GM21619 (cell line): ENCODE measurements around the gene AP3B2.

ENCODE experiments used
- ATAC-seq: cut with Tn5 transposase; IDR thresholded peaks from one replicate; pipeline ENCODE4 v1.9.1; 2021; ENCODE audit not compliant: unreplicated experiment

Gene AP3B2

DNA sequence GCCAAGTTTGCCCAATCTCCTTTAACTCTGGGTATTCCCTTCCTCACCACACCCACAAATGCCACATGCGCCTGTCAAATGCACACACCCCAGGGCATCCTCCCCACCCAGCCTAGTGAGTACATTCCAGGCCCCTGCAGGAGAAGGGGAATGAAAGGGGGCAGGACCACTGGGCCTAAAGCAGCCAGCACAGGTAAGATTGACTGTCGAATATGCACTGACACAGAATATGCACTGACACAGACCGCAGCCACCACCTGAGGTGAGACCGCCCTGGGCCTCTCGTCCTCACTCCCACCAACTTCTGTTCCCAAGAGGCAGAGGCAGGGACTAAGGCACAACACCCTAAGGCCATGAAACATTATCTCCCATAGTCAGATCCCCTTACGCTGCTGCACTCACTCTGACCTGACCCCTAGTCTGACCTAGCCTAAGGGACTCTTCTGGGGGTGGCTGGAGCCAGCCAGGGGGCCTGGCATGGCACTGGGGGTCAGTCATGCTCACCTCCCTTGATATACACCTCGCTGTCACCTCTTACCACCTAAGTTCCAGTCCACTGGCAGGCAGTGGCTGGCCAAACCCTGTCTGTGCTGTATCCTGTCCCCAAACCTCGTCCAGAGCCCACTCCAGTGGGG lies 10.8 kb downstream of the AP3B2 start:
- no peak for ATAC-seq

DNA sequence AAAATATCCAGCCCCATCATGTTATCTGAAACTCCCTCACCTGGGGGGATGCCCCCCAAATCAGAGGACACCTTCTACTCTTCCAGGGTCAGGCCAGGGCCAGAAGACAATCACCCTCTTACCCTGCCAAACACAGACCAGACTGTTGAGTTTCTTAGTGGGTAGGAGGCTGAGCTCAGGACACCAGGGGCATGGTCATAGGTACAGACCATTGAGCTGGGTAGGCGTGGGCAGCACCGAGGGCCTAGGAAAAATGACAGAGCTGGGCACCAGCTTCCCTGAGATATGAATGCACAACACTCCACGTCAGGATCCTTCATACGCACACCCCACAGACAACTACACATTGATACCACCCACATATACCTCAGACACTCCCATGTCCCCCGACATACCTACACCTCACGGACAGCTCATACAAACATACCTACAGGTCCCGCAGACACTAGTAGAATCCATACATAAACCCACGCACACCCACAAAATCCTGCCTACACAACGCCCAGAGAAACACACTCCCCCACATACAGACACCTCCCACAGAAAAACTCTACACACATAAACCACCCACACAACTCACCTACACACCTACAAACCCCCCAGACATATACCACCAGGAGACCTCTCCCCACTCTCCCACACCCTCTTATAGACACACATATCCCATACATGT lies 11.8 kb downstream of the AP3B2 start:
- no peak for ATAC-seq

DNA sequence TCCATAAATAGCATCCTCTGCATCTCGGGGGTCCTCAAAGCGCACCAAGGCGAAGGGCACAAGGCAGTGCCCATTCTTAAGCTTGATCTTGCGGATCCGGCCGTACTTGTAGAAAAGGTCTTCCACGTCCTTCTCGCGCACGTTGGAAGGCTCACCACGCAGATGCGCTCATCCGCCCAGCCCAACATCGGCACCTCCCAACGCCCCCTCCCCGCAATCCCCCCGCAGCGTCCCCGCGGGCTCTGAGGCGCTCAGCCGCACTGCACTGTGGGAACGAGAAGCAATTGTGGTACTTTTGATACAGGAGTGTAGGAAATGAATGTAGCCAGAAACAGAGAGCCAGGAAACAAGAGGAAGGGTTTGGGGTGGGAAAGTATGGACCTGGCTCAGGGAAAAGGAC lies 17.5 kb downstream of the AP3B2 start:
- ATAC-seq: no peak

DNA sequence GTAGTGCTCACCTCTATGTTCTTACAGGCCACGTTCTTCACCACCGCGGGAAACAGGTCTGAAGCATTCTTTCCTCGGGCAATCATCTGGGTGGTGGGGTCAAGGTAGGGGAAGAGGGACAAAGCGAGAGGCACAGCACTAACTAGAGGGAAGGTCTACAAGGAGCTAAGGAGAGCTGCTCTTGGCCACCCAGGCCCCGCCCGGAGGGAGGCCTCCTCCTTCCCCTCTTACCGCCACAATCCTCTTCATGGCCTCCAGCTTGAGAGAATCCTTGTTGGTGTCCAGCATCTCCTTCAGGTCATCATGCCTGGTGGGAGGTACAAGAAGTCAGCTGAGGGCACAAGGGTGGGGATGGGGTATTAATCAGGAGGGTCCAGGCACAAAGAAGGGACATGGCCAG lies 20.5 kb downstream of the AP3B2 start:
- no peak for ATAC-seq

DNA sequence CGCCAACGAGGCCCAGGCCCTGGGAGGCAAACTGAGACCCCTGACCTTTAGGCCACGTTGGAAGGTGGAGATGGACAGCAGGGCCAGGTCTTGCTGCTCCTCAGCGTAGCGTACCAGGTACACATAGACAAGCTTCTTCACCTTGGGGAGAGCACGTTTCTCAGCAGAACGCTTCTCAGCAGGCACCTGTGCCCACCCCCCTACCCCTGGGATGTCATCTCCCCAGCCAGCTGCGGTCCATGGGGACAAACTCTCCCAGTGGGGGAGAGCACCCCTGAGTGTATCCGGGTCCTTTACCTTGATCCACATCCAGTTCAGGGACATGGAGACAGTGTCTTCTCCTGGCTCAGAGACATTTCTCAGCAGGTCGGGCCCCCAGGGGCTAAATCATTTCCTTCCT lies 21.0 kb downstream of the AP3B2 start:
- ATAC-seq: no peak

DNA sequence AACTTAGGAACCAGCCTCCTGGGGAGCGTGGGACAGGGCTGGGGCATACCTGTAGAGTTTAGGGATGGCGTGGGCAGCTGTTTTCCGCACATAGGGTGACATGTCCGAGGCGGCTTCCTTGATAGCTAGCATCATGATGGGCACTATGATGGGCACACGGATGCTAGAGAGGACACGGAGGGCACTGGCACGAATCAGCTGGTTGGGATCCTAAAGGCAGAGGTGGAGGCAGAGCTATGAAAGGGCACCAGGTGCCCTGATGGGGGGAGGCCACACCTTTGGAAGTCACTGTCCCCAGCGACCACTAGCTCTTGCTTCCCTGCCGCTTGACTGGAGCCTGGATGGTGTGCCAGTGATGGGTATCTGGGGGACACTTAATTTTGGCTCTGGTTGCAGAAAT lies 28.3 kb downstream of the AP3B2 start:
- ATAC-seq: no peak

DNA sequence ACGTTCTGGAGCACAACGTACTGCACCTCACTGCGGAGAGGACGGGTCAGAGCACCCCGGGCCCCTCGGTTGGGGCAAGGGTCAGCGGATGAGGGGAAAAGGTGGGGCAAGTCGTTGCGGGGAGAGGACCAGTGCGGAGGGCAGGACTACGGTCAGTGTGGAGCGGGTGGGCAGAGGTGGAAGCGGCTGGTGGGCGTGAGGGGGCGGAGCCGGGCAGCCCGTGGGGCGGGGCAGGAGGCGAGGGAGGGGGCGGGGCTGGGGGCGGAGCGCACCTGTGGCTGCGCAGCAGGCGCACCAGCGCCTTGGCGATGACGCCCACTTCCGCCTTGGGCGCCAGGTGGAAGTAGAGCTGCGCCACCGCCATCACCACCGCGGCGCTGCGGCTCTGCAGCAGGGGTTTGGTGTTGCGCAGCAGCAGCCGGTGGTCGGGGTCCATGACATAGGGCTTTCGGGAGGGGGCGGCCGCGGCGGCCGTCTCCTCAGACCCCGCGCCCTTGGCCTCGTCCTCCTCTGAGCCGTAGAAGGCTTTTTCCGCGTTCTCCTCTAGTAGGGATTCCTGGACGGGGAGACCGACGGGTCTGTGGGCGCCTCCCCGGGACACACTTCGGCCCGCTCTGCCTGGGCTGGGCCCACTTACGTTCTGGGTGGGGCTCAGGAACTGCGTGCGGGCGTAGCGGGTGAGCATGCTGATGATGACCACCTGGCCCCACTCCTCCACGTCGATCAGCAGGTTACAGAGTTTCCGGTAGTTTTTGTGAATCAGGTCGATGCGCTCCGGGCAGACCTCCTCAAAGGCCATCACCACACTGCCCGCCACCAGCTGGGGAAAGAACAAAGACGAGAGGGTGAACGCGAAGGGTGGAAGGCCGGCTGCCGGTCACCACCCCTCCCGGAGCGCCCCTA lies 29.2 kb downstream of the AP3B2 start:
- ATAC-seq: peak; percentile 75

DNA sequence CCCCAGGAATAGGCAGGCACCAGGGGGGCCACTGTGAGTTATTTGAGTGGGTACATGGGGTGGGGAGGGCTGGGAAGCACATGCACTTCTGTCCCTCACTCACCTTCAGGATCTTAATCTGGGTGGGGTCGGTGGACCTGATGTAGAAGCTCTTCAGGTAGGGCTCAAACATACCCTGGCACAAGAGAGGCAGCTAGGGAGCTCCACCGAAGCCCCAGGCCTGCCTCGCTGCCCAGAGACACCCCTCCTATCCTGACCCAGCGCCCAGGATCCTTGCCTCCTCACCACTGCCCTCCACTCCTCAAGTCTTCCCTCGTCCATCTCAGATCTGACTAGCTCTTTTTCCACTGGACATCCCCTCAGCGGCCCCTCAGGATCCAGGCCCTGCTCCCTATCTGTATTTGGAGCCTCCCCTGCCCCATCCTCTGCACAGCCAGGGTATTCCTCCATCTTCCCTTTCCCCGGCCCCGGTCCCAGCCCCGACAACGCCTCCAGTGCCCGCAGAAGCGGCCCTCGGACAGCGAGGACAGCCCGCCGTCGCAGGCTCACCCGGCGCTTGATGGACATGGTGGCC lies 30.0 kb downstream of the AP3B2 start:
- no peak for ATAC-seq

DNA sequence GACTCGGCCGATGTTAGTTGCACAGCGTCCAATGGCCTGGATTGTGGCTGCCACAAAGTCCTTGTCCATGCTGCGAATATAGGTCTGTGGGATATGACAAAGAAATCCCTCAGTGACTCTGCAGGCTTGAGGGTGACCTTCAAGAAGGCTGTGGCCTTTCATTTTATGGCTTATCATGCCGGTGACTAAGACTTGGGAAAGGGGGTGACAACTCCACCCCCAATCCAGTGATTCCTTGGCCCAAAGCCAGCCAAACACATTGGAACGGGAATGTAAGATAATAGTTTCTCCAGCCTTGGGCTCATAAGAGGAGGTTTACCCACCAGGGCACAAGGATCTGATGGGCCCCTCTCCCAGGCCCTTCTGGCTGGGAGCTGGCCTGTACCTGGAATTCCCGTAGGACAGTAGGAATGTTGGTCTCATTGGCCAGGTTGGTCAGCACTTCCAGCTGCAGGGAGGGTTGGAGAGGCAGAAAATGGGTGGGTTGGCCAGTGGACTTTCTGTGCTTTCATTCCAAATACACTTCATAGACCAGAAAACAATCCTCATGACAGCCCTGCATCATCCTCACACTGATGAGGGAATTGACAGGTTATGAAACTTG lies 31.9 kb downstream of the AP3B2 start:
- no peak for ATAC-seq

DNA sequence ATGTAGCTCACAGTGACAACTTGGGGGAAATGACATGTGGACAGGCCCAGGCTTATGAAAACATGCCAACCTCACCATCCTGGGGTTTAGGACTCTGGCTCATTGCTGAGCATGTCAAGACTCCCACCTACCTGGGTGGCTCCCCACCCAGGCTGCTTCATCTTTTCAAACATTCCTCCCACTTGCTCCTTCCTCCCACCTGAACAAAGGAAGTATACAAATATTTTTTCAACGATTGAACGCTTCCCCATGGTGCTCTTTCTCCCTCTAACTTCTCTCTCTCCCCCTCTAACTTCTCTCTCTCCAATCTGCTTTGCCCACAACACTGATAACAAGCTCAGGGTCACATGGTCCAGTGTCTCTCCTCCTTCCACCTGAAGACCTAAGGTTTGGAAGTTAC lies 34.8 kb downstream of the AP3B2 start:
- ATAC-seq: no peak

DNA sequence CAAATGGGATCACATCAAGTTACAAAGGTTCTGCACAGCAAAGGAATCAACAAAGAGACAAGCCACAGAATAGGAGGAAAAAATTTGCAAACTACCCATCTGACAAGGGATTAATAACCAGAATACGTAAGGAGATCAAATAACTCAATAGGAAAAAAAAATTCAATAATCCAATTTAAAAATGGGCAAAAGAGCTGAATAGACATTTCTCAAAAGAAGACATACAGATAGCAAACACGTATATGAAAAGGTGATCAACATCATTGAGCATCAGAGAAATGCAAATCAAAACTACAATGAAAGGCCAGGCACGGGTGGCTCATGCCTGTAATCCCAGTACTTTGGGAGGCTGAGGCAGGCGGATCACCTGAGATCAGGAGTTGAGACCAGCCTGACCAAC lies 39.0 kb downstream of the AP3B2 start:
- ATAC-seq: no peak

DNA sequence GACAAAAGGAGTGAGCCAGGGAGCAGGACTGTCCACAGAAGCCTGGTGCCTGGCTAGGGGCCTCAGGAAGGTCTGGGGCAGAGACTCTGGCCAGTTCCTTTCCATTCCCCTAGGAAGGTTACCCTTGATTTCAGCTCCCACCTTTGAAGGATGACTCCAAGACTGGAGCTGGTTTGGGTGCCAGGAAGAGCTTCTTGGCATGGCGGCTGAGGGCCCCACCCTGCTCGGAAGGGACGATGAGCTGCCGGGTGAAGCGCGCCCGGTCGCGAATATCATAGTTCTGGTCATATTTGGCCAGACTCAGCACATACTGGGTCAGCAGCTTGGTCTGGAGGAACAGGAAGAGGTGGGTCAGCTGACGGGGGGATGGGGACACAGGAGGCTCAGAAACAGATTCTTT lies 43.1 kb downstream of the AP3B2 start:
- no peak for ATAC-seq

DNA sequence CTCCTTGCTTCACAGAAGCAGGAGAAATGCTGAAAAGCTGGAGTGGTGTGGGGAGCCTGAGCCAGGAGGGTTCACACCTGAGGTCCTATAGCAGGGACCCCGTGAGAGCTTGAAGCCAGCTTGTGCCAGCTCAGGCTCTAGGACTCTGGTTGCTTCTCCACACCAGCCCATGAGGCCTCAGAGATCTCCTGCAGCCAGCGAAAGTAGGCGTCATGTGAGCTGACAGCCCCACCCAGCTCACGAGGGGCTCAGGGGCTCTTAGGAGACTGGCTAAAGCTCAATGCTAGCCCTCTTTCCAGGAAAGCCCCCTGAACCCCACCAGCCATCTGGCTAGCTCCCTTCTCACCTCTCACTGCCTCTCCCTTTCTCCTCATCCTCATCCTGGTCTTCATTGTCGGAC lies 45.7 kb downstream of the AP3B2 start:
- ATAC-seq: no peak

DNA sequence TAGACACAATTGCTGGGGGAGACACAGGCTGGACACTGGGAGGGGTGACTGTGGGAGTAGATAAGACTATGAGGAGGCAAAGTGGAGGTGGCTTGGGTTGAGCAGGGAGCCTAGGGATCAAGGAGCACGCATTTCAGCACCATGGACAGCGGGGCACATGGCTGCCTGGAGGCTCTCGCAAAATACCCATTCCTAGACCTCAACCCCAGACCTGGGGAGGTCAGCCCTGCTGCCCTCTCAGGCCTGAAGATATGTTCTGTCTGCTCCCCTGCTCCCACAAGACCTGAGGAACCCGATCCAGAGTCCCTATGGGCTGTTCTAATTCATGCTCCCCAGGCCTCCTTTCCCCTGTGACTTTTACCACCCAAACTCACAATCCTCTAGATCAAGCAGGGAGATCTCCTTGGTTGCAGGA lies 46.5 kb downstream of the AP3B2 start:
- ATAC-seq: no peak

DNA sequence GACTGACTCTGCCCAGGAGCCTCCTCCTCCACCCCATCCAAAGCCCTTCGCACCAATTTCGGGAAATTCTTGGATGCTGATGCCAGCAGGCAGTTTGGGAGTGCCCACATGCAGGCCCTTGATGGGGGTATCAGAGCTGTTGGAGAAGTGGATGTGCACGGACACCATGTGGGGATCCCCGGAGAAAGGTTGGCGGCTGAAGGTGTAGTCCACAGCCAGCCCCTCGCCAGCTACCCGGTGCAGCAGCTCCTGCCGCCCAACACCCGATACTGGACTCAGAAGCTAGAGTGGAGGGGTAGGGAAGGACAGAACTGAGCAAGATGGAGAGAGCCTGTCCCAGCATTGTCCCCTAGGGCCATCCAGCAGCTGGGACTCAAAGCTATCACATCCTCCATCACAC lies 47.0 kb downstream of the AP3B2 start:
- ATAC-seq: no peak

DNA sequence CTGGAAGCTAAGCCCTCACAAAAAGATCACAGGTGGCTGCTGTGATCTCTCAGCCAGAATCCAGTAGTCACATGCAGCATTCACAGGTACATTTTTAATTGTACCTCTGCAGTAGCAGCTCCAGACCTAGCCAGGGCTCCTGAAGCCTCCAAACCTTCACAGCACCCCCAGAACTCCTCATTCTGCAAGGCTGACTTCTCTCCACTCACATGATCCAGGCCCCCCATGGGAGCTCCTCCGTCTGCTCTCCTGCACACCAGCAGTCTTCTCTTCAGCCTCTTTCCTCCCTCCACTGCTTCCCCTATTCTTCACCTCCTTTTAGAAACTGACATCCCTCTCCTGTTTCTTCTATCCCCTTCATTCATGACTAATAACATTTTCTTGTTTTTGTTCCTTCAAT lies 49.3 kb downstream of the AP3B2 start:
- no peak for ATAC-seq

DNA sequence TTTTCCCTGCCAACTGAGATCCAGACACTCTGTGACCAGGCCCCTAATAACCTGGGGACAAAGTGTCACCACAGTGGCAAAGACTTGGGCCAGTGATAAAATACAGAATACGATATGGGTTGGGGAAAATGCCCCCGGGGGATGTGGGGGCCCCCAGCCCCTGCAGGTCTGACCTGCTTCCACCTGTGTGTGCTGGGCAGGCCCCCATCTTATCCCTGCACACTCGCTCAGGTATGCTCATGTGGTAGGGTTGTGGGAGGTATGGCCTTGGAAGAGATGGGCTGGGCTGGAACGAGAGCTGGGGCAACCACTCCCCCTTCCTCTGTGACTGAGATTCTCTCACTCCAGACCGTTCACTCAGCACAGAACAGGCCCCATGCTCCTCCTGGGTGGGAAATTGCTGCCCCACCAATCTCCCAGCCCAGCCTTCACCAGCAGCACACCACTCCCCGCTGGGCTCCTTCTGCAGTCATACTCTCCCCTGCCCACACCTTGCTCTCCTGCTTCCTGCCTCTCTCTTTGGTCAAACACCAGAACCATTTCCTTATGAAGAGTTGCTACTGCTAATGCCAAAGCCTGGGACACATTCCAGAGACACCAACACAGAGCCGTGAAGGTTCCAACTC lies 52.9 kb downstream of the AP3B2 start:
- ATAC-seq: no peak

DNA sequence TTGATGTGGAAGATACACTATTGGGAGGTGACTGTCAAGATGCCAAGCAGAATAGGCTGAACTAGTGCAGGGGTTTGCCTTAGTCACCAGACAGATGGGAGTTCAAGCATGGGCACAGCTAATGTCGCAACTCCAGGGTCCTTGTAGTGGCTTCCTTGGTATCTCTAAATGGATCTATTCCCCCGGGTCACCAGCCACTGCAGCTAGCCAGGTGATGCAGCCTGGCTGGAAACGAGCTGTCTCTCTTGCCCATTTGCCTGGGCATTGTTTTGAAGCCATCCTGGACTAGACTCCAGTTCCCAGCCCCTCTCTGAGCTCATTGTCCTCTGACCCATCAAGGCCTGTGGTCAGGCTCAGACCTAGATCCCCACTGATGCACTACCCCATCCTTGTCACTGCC lies 54.1 kb downstream of the AP3B2 start:
- ATAC-seq: no peak

DNA sequence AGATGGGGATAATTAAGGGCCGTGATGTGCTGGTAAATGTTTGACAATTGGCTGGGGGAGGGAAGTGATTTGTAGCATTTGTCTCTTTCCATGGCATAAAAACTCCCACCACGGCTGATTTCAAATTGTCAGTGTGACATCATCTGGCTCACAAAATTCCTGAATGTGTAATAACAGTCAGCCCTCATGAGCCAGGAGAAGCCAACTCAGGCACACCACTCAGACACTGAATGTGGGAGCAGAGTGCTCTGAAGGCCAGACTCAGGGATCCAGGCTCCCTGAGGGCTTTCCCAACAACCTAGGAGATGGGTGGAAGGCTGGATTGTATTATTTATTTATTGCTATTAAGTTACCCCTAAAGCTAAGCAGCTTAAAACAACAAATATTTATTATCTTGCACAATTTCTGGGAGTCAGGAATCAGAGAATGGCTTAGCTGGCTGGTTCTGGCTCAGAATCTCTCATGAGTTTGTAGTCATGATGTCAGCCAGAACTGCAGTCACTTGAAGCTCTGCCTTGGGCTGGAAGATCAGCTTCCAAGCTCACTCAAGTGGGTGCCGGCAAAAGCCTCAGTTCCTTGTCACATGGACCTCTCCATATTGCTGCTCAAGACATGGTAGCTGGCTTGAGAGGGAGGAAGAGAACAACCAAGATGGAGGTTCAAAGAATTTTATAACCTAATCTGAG lies 56.0 kb downstream of the AP3B2 start:
- no peak for ATAC-seq

DNA sequence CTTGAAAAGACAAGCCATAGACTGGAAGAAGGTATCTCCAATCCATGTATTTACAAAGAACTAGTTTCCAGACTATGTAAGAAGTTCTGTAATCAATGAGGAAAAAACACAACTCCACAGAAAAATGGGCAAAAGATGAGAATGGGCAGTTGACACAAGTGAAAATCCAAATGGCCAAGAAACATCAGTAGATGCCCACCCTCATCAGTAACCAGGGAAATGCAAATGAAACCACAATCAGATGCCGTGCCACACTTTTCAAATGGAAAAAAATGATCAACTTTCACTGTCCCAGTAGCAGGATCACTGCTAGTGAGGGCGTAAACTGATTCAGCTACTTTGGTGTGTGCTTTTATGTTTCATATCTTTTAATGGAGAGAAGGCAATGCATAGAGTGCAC lies 58.0 kb downstream of the AP3B2 start:
- no peak for ATAC-seq
